Measurements from ENCODE around the gene MSL1.
A peak's percentile ranks its signal among the peaks of the same experiment; 100 is the strongest.

The MSL1 gene

DNA sequence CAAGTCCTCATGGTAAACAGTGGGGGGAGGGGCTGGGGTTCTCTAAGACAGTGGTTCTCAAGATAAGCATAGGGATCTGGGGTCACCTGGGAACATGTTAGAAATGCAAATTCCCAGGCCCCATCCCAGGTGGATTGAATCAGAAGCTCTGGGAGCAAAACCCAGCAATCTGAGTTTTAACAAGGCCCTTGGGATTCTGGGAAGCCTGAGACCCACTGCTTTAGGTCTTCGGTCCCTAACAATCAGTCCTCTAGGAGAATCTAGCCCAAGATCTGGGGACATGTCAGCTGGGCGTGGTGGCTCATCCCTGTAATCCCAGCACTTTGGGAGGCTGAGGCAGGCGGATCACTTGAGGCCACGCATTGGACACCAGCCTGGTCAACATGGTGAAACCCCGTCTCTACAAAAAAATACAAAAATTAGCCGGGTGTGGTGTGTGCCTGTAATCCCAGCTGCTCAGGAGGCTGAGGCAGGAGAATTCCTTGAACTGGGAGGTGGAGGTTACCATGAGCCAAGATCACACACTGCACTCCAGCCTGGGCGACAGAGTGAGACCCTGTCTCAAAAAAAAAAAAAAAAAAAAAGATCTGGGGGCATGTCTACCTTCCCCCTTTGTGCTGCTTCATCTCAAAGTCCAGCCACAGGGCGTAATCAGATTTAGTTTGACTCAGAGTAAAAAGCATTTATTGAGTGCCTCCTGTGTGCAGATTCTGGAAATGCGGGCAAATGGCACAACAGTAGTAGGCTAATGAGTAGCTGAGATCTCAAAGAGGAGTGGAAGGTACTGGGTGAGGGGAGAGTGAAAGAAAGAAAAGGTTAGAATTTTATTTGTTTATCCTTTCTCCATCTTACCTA lies 12.6 kb upstream of the MSL1 start:
- no peak overlapping the region for H3K27ac ChIP-seq (ENCODE audit: extremely low read depth, low read depth, low read length)
- no peak for TF ChIP-seq ZBTB20 (tag by site-specific recombination; IDR thresholded peaks at IDR 0.05)
- no peak for TF ChIP-seq PBX3 (CRISPR knock-in tag; IDR thresholded peaks at IDR 0.05)
- TF ChIP-seq OVOL3 (tag by site-specific recombination; IDR thresholded peaks at IDR 0.05): no peak
- no peak for TF ChIP-seq ZFHX2 (tag by site-specific recombination; conservative IDR thresholded peaks at IDR 0.05)
- no peak overlapping the region for H3K4me3 ChIP-seq (ENCODE audit: low read depth, low read length)
- H3K4me1 ChIP-seq (ENCODE audit: control insufficient read depth, insufficient read depth, low read length): peaks cover 22% of the 10 kb centered on the region
- POLR2A ChIA-PET: interaction anchor here (0.5 to 8.2 kb wide), 4 partner anchors 10 to 370 kb away, joined by 3 to 117 read pairs (median 3); partner anchors contain the start of genes MSL1 and NR1D1
- H3K9me3 ChIP-seq (ENCODE audit: control insufficient read depth, insufficient read depth, low read depth, low read length): no peaks in the 10 kb centered on the region
- no peaks in the 10 kb centered on the region for H3K36me3 ChIP-seq (ENCODE audit: control insufficient read depth in 2 of 2, insufficient read depth in 1 of 2, low read length in 2 of 2)
- CTCF ChIA-PET: interaction anchor here (0.6 to 7.8 kb wide), 15 partner anchors 8 to 245 kb away, joined by 3 to 182 read pairs (median 4); partner anchors contain the start of gene MSL1

GRCh38 chr17:40110026-40110845 lies 11.5 kb upstream of the MSL1 start:
- Histone ChIP-seq H3K27ac (ENCODE audit: extremely low read depth, low read depth, low read length) (no peak overlapping the region; the same call in 1 of the 2 replicates), H3K9me3 (ENCODE audit: control insufficient read depth, insufficient read depth, low read depth, low read length) (no peaks in the 10 kb centered on the region), H3K4me3 (ENCODE audit: low read depth, low read length) (no peak overlapping the region), H3K36me3 (ENCODE audit: control insufficient read depth in 2 of 2, insufficient read depth in 1 of 2, low read length in 2 of 2) (no peaks in the 10 kb centered on the region), H3K4me1 (ENCODE audit: control insufficient read depth, insufficient read depth, low read length) (peaks cover 32% of the 10 kb centered on the region)
- no peak for TF ChIP-seq ZNF623 (tag by site-specific recombination; IDR thresholded peaks at IDR 0.05)
- TF ChIP-seq ZNF555 (tag by site-specific recombination; conservative IDR thresholded peaks at IDR 0.05): no peak
- 0 out of 2 replicates have a peak, but pooled peaks have one; percentile 18 for TF ChIP-seq SP3 (tag by site-specific recombination; IDR thresholded peaks at IDR 0.05)
- TF ChIP-seq KLF1 (tag by site-specific recombination; IDR thresholded peaks at IDR 0.05): 0 out of 2 replicates have a peak, but pooled peaks have one; percentile 18
- TF ChIP-seq PRDM1 (tag by site-specific recombination; IDR thresholded peaks at IDR 0.05): peak; percentile 26; the same call in 1 of the 2 replicates
- TF ChIP-seq ZFHX2 (tag by site-specific recombination; conservative IDR thresholded peaks at IDR 0.05): 0 out of 2 replicates have a peak, but pooled peaks have one; percentile 14
- ChIA-PET POLR2A (interaction anchor here (0.5 to 8.2 kb wide), 11 partner anchors 11 to 371 kb away, joined by 3 to 117 read pairs (median 5); partner anchors contain the start of genes CASC3, MED24, MSL1 and NR1D1), CTCF (interaction anchor here (0.6 to 7.8 kb wide), 27 partner anchors 8 to 196 kb away, joined by 3 to 182 read pairs (median 7); partner anchors contain the start of genes CSF3, MSL1, NR1D1 and RAPGEFL1)

- Histone ChIP-seq H3K27ac (ENCODE audit: extremely low read depth, low read depth, low read length) (no peak overlapping the region; the same call in 1 of the 2 replicates), H3K4me1 (ENCODE audit: control insufficient read depth, insufficient read depth, low read length) (peaks cover 33% of the 10 kb centered on the region), H3K4me3 (ENCODE audit: low read depth, low read length) (no peak overlapping the region), H3K9me3 (ENCODE audit: control insufficient read depth, insufficient read depth, low read depth, low read length) (no peaks in the 10 kb centered on the region), H3K36me3 (ENCODE audit: control insufficient read depth in 2 of 2, insufficient read depth in 1 of 2, low read length in 2 of 2) (no peaks in the 10 kb centered on the region)
- ChIA-PET POLR2A (interaction anchor here (0.5 to 8.2 kb wide), 18 partner anchors 8 to 206 kb away, joined by 3 to 117 read pairs (median 9); partner anchors contain the start of genes CASC3, CSF3, MED24 and MSL1), CTCF (interaction anchor here (0.6 to 7.8 kb wide), 42 partner anchors 9 to 219 kb away, joined by 3 to 182 read pairs (median 6); partner anchors contain the start of genes CASC3, CDC6, CSF3 and MED24)
- TF ChIP-seq ZBTB48 (tag by site-specific recombination; IDR thresholded peaks at IDR 0.05) (peak; percentile 35; the same call in 1 of the 2 replicates), ZNF423 (tag by site-specific recombination; IDR thresholded peaks at IDR 0.05) (peak; percentile 68), ZNF175 (tag by site-specific recombination; IDR thresholded peaks at IDR 0.05) (no peak), ZNF510 (tag by site-specific recombination; IDR thresholded peaks at IDR 0.05; ENCODE audit: insufficient replicate concordance) (no peak), ZEB2 (tag by site-specific recombination; IDR thresholded peaks at IDR 0.05) (peak; percentile 94), ZNF37A (tag by site-specific recombination; IDR thresholded peaks at IDR 0.05) (no peak), GLI4 (tag by site-specific recombination; IDR thresholded peaks at IDR 0.05) (0 out of 2 replicates have a peak, but pooled peaks have one; percentile 29), ZBTB11 (tag by site-specific recombination; conservative IDR thresholded peaks at IDR 0.05; ENCODE audit: low read depth) (no peak), GLIS2 (tag by site-specific recombination; IDR thresholded peaks at IDR 0.05) (peak; percentile 74), ZNF404 (tag by site-specific recombination; IDR thresholded peaks at IDR 0.05) (no peak), ZNF843 (tag by site-specific recombination; IDR thresholded peaks at IDR 0.05) (0 out of 2 replicates have a peak, but pooled peaks have one; percentile 39), ZNF335 (tag by site-specific recombination; conservative IDR thresholded peaks at IDR 0.05) (peak; percentile 36; the same call in 1 of the 2 replicates), ZNF112 (tag by site-specific recombination; IDR thresholded peaks at IDR 0.05) (no peak)
These were observed 10.3 kb upstream of the MSL1 start for GRCh38 chr17:40111221-40112128.

Measured in HEK293 (cell line).